H1 (cell line): ENCODE measurements around the gene UBE2E2. TPM values are rescaled to one million over a fixed set of nuclear protein-coding genes. Genes with fewer than 3 reads are reported as not detected.

Experiments
- BRCA1 ChIP-seq: IDR thresholded peaks from 2 replicates; pipeline ENCODE4 v1.6.1; 2012; ENCODE audit warnings: low read depth, low read length, improper control_type of control experiment
- FOSL1 ChIP-seq: IDR thresholded peaks from 2 replicates; pipeline ENCODE4 v1.6.1; 2011; ENCODE audit warnings: mild to moderate bottlenecking, low read depth, low read length, moderate library complexity; ENCODE audit not compliant: insufficient read depth
- HDAC6 ChIP-seq: IDR thresholded peaks from one replicate; pipeline ENCODE4 v1.7.1; 2012; ENCODE audit warnings: low read depth, mild to moderate bottlenecking, inconsistent platforms, low read length, moderate library complexity
- KDM1A ChIP-seq: fragments of 200-600, 300-600 bp; sonication (generic); IDR thresholded peaks from 2 replicates; pipeline ENCODE4 v1.7.1; 2016; ENCODE audit warnings: mild to moderate bottlenecking, low read length, borderline replicate concordance
- POU5F1 ChIP-seq: IDR thresholded peaks from 2 replicates; pipeline ENCODE4 v1.6.1; 2011; ENCODE audit warnings: low read depth, mild to moderate bottlenecking, low read length, moderate library complexity
- RBBP5 ChIP-seq: IDR thresholded peaks from 2 replicates; pipeline ENCODE4 v1.7.1; 2012; ENCODE audit warnings: low read depth, mild to moderate bottlenecking, inconsistent platforms, low read length, moderate library complexity, borderline replicate concordance
- SIN3A ChIP-seq, 2 experiments: IDR thresholded peaks in 1 of 2; conservative IDR thresholded peaks in 1 of 2; 2 replicates each; pipeline ENCODE4 v1.6.1; 2011 to 2012; ENCODE audit warnings: low read length in 2 of 2, improper control_type of control experiment in 1 of 2, low read depth in 1 of 2, mild to moderate bottlenecking in 1 of 2
- SRF ChIP-seq: IDR thresholded peaks from 2 replicates; pipeline ENCODE4 v1.6.1; 2011; ENCODE audit warnings: mild to moderate bottlenecking, low read depth, low read length, moderate library complexity
- TAF7 ChIP-seq: optimal IDR thresholded peaks from 2 replicates; pipeline ENCODE3; 2011; ENCODE audit warnings: low read depth, mild to moderate bottlenecking, inconsistent platforms, low read length, moderate library complexity, borderline replicate concordance
- polyA plus RNA-seq, 7 experiments: library from polyadenylated mRNA; depleted of rRNA in 3 of 7; stranded (reverse) in 5 of 7; unstranded in 2 of 7; fragments of >200 nt in 5 of 7; fragments of 200-250 nt in 2 of 7; gene quantifications; 1 replicate in 5 of 7; 2 replicates in 1 of 7; 4 replicates in 1 of 7; pipeline versions ENCODE4 v1.2.1 to v1.2.3, GENCODE V29; 2011 to 2013; ENCODE audit warnings: missing spikeins in 2 of 7, mixed read lengths in 2 of 7
- total RNA-seq: library from RNA; stranded (reverse); fragmentation: NEBNext Ultra II Directional; extraction: Animal tissue kit (Norgen Biotek cat#: 25700); gene quantifications from 2 replicates; pipeline ENCODE4 v1.2.1, GENCODE V29; 2021
- TF ChIP-seq, protein P1 (sequence below): fragments of 300-600 bp; sonication (generic); IDR thresholded peaks from 2 replicates; pipeline ENCODE4 v1.7.1; 2012; ENCODE audit warnings: low read length, moderate library complexity, mild to moderate bottlenecking, inconsistent platforms; ENCODE audit not compliant: insufficient replicate concordance
- TF ChIP-seq, protein P2 (sequence below): IDR thresholded peaks from 2 replicates; pipeline ENCODE4 v1.6.1; 2011; ENCODE audit warnings: low read depth, mild to moderate bottlenecking, low read length; ENCODE audit not compliant: insufficient read depth

The UBE2E2 gene
- total and polyA plus RNA-seq, 2 of the 8 experiments (the other 6 are each of a cell fraction or from before 2014, with no cell fraction given), result 57.6 to 70.6 TPM

DNA sequence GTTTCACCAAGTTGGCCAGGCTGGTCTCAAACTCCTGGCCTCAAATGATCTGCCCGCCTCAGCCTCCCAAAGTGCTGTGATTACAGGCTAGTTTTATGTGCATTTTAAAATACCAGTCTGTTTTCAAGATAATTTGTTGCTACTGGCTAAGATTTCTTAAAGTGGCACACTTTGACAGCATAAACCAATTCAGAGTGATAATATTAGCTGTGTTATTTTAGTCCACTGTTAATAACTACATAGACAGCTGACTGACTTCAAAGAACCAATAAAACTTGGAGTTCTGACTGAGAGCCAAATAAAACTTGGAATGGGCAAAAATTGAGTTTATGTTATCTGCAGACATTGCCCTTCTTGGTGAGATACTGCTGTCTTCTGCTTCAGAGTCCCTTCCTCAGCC lies 291.8 kb downstream of the UBE2E2 start (continued):
- TF ChIP-seq, protein P1, sequence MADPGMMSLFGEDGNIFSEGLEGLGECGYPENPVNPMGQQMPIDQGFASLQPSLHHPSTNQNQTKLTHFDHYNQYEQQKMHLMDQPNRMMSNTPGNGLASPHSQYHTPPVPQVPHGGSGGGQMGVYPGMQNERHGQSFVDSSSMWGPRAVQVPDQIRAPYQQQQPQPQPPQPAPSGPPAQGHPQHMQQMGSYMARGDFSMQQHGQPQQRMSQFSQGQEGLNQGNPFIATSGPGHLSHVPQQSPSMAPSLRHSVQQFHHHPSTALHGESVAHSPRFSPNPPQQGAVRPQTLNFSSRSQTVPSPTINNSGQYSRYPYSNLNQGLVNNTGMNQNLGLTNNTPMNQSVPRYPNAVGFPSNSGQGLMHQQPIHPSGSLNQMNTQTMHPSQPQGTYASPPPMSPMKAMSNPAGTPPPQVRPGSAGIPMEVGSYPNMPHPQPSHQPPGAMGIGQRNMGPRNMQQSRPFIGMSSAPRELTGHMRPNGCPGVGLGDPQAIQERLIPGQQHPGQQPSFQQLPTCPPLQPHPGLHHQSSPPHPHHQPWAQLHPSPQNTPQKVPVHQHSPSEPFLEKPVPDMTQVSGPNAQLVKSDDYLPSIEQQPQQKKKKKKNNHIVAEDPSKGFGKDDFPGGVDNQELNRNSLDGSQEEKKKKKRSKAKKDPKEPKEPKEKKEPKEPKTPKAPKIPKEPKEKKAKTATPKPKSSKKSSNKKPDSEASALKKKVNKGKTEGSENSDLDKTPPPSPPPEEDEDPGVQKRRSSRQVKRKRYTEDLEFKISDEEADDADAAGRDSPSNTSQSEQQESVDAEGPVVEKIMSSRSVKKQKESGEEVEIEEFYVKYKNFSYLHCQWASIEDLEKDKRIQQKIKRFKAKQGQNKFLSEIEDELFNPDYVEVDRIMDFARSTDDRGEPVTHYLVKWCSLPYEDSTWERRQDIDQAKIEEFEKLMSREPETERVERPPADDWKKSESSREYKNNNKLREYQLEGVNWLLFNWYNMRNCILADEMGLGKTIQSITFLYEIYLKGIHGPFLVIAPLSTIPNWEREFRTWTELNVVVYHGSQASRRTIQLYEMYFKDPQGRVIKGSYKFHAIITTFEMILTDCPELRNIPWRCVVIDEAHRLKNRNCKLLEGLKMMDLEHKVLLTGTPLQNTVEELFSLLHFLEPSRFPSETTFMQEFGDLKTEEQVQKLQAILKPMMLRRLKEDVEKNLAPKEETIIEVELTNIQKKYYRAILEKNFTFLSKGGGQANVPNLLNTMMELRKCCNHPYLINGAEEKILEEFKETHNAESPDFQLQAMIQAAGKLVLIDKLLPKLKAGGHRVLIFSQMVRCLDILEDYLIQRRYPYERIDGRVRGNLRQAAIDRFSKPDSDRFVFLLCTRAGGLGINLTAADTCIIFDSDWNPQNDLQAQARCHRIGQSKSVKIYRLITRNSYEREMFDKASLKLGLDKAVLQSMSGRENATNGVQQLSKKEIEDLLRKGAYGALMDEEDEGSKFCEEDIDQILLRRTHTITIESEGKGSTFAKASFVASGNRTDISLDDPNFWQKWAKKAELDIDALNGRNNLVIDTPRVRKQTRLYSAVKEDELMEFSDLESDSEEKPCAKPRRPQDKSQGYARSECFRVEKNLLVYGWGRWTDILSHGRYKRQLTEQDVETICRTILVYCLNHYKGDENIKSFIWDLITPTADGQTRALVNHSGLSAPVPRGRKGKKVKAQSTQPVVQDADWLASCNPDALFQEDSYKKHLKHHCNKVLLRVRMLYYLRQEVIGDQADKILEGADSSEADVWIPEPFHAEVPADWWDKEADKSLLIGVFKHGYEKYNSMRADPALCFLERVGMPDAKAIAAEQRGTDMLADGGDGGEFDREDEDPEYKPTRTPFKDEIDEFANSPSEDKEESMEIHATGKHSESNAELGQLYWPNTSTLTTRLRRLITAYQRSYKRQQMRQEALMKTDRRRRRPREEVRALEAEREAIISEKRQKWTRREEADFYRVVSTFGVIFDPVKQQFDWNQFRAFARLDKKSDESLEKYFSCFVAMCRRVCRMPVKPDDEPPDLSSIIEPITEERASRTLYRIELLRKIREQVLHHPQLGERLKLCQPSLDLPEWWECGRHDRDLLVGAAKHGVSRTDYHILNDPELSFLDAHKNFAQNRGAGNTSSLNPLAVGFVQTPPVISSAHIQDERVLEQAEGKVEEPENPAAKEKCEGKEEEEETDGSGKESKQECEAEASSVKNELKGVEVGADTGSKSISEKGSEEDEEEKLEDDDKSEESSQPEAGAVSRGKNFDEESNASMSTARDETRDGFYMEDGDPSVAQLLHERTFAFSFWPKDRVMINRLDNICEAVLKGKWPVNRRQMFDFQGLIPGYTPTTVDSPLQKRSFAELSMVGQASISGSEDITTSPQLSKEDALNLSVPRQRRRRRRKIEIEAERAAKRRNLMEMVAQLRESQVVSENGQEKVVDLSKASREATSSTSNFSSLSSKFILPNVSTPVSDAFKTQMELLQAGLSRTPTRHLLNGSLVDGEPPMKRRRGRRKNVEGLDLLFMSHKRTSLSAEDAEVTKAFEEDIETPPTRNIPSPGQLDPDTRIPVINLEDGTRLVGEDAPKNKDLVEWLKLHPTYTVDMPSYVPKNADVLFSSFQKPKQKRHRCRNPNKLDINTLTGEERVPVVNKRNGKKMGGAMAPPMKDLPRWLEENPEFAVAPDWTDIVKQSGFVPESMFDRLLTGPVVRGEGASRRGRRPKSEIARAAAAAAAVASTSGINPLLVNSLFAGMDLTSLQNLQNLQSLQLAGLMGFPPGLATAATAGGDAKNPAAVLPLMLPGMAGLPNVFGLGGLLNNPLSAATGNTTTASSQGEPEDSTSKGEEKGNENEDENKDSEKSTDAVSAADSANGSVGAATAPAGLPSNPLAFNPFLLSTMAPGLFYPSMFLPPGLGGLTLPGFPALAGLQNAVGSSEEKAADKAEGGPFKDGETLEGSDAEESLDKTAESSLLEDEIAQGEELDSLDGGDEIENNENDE, result no peak
- TF ChIP-seq RBBP5 (no peak), POU5F1 (no peak), KDM1A (no peak), FOSL1 (no peak), BRCA1 (no peak), TAF7 (no peak), HDAC6 (no peak), SRF (no peak), SIN3A (conservative IDR thresholded peaks at IDR 0.05 in 1 of 2, IDR thresholded peaks at IDR 0.05 in 1 of 2; ENCODE audit: low read depth in 1 of 2, low read length in 2 of 2) (no peak)
- TF ChIP-seq, protein P2, sequence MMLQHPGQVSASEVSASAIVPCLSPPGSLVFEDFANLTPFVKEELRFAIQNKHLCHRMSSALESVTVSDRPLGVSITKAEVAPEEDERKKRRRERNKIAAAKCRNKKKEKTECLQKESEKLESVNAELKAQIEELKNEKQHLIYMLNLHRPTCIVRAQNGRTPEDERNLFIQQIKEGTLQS, result no peak
